ENCODE data around the gene KCNC3. TPM values are rescaled to one million over a fixed set of nuclear protein-coding genes. Genes with fewer than 3 reads are reported as not detected.
"Not testable (repeated sequence)": the region's sequence is repeated elsewhere in the genome, so short reads cannot be mapped to it uniquely, and the experiment has no call there.

KCNC3 gene
- total RNA-seq, 1 experiment from 2014 or later: 5.3 TPM

- Mint-ChIP-seq H3K9me3 (ENCODE audit: low read depth, unreplicated experiment) (no peaks in the 10 kb centered on the region), H3K27ac (ENCODE audit: unreplicated experiment) (no peak overlapping the region), H3K27me3 (ENCODE audit: unreplicated experiment) (no peaks in the 10 kb centered on the region), H3K4me1 (ENCODE audit: low read depth, unreplicated experiment) (peaks cover 10% of the 10 kb centered on the region), H3K4me3 (ENCODE audit: low read depth, unreplicated experiment) (no peak overlapping the region), H3K36me3 (ENCODE audit: insufficient read depth, unreplicated experiment) (peaks cover 5% of the 10 kb centered on the region)
- no TSS peak for BruUV-seq (replicated peaks)
- no peak for TF ChIP-seq CTCF (IDR thresholded peaks at IDR 0.05; ENCODE audit: unreplicated experiment)
- intact Hi-C loops (cut with micrococcal nuclease; ENCODE audit: unreplicated experiment): no loop called here
- CTCF ChIA-PET: no interaction called here
- DNase-seq: no peak
These were observed 23.1 kb upstream of the KCNC3 start for GRCh38 chr19:50352242-50352641.

- no TSS peak for BruUV-seq (replicated peaks)
- Mint-ChIP-seq H3K9me3 (ENCODE audit: low read depth, unreplicated experiment) (peaks cover 5% of the 10 kb centered on the region), H3K4me3 (ENCODE audit: low read depth, unreplicated experiment) (no peak overlapping the region), H3K27ac (ENCODE audit: unreplicated experiment) (no peak overlapping the region), H3K27me3 (ENCODE audit: unreplicated experiment) (no peaks in the 10 kb centered on the region), H3K36me3 (ENCODE audit: insufficient read depth, unreplicated experiment) (no peaks in the 10 kb centered on the region), H3K4me1 (ENCODE audit: low read depth, unreplicated experiment) (peaks cover 10% of the 10 kb centered on the region)
- intact Hi-C loops (cut with micrococcal nuclease; ENCODE audit: unreplicated experiment): no loop called here
- CTCF ChIA-PET: interaction anchor here (1.4 kb wide), 1 partner anchor 9 kb away, joined by 3 read pairs; no protein-coding TSS in a partner anchor
- no peak for DNase-seq
- no peak for TF ChIP-seq CTCF (IDR thresholded peaks at IDR 0.05; ENCODE audit: unreplicated experiment)
These were observed 20.3 kb upstream of the KCNC3 start for GRCh38 chr19:50349277-50350057.

- H3K36me3 Mint-ChIP-seq (ENCODE audit: insufficient read depth, unreplicated experiment); H3K27me3 Mint-ChIP-seq (ENCODE audit: unreplicated experiment); intact Hi-C loops (cut with micrococcal nuclease; ENCODE audit: unreplicated experiment); H3K4me3 Mint-ChIP-seq (ENCODE audit: low read depth, unreplicated experiment); BruUV-seq (replicated peaks); DNase-seq; H3K9me3 Mint-ChIP-seq (ENCODE audit: low read depth, unreplicated experiment); H3K27ac Mint-ChIP-seq (ENCODE audit: unreplicated experiment): not testable (repeated sequence)
- CTCF ChIA-PET: interaction anchor here (0.7 kb wide), 1 partner anchor 874 kb away, joined by 3 read pairs; no protein-coding TSS in a partner anchor
- peaks cover 10% of the 10 kb centered on the region for H3K4me1 Mint-ChIP-seq (ENCODE audit: low read depth, unreplicated experiment)
These were observed 18.0 kb upstream of the KCNC3 start for GRCh38 chr19:50347089-50347581.

GRCh38 chr19:50344661-50345318 is 15.6 kb upstream of the KCNC3 start:
- no peaks in the 10 kb centered on the region for H3K27me3 Mint-ChIP-seq (ENCODE audit: unreplicated experiment)
- H3K27ac Mint-ChIP-seq (ENCODE audit: unreplicated experiment): no peak overlapping the region
- peaks cover 5% of the 10 kb centered on the region for H3K9me3 Mint-ChIP-seq (ENCODE audit: low read depth, unreplicated experiment)
- intact Hi-C loops (cut with micrococcal nuclease; ENCODE audit: unreplicated experiment): no loop called here
- H3K36me3 Mint-ChIP-seq (ENCODE audit: insufficient read depth, unreplicated experiment): no peaks in the 10 kb centered on the region
- no peak for TF ChIP-seq CTCF (IDR thresholded peaks at IDR 0.05; ENCODE audit: unreplicated experiment)
- peaks cover 10% of the 10 kb centered on the region for H3K4me1 Mint-ChIP-seq (ENCODE audit: low read depth, unreplicated experiment)
- CTCF ChIA-PET: interaction anchor here (0.6 kb wide), 1 partner anchor 110 kb away, joined by 3 read pairs; no protein-coding TSS in a partner anchor
- BruUV-seq (replicated peaks): no TSS peak
- no peak overlapping the region for H3K4me3 Mint-ChIP-seq (ENCODE audit: low read depth, unreplicated experiment)
- no peak for DNase-seq
